Panc1 (cell line): ENCODE data around the gene ETF1. TPM values are rescaled to one million over a fixed set of nuclear protein-coding genes. Genes with fewer than 3 reads are reported as not detected.

Experiments
- total RNA-seq: library from RNA; stranded (reverse); gene quantifications from one replicate; pipeline ENCODE4 v1.2.1, GENCODE V29; 2021; ENCODE audit not compliant: unreplicated experiment

ETF1 gene
- total RNA-seq, 1 experiment from 2014 or later = 168 TPM

Other genes starting within 250 kb of the ETF1 start
- gene CDC25C, start 211.4 kb downstream of the ETF1 start, total RNA-seq = 14.1 TPM
- gene FAM53C, start 205.0 kb downstream of the ETF1 start, total RNA-seq = 50.4 TPM
- 65.0 TPM for gene KDM3B, start 190.6 kb downstream of the ETF1 start, total RNA-seq
- 6.5 TPM for gene REEP2, start 104.2 kb downstream of the ETF1 start, total RNA-seq
- 12.0 TPM for gene EGR1, start 77.8 kb downstream of the ETF1 start, total RNA-seq
- 424 TPM for gene HSPA9, start 32.2 kb upstream of the ETF1 start, total RNA-seq
- gene CTNNA1, start 210.2 kb upstream of the ETF1 start, total RNA-seq = 298 TPM